Glomerular endothelial cell (primary cell): ENCODE data around the gene TGM4. TPM values are rescaled to one million over a fixed set of nuclear protein-coding genes. Genes with fewer than 3 reads are reported as not detected.

Experiments used
- DNase-seq: peaks from one replicate; pipeline ENCODE4 v3.0.0-alpha.2; 2011; ENCODE audit warnings: low read depth, low spot score; ENCODE audit errors: extremely low read depth
- total RNA-seq: library from RNA; depleted of rRNA; stranded (reverse); fragments of >200 nt; gene quantifications from 2 replicates; pipeline ENCODE4 v1.2.3, GENCODE V29; 2015

TGM4 gene
- total RNA-seq, 1 donor from 2014 or later: not detected

- peak; percentile 42 for DNase-seq
Measured at GRCh38 chr3:44913868-44914468, 39.6 kb downstream of the TGM4 start.

DNA sequence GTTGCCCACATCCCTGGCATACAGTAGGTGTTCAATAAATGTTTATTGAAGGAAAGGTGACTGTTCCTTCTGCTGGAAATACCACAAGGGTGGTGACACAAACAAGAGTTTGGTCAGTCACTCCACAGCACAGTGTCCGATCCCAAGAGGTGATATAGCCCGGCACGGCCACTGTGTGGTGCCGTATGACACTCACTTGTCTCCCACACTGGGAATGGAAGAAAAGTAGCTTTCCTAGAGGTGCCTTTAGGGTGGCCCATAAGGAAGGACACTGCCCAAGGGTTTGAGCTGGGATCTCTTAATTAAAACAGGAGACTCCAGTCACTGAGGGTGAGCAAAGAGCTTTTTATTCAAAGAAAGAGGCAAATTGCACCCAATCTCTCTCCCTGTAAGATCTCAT is 40.5 kb downstream of the TGM4 start:
- DNase-seq: no peak

DNA sequence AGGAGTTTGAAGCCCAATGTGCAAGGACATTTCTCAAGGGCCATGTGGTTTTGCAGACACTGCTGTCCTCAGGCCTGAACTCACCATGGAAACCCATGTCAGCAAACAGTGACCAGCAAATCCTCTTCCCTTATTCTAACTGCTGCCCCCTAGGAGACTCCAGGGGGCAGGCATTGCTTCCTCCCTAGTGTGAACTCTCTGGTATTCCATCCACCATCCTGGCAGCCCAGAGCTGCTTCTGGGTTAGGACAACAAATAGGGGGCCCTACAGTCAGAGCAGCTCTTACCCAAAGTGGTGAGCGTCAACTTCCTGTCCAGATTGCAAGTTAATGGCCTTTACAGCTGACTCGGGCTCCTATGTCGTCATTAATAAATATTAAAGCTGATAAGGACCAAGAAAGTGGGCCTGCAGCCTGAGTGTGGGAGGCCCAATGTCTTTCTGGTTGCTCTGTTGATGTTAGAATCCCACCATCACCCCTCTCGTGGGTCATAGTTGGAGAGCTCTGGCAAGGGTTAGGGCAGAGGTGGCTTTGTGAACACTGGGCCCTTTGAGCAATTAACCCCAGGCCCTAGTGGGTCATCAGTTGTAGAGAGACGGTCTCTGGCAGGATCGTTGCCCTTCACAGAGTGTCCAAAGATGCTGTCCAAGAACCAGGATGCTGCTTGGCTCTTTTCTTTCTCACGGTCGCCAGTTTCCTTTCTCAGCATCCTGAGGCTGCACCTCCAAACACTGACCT is 41.5 kb downstream of the TGM4 start:
- no peak for DNase-seq

GRCh38 chr3:44918087-44918486 is 43.7 kb downstream of the TGM4 start:
- DNase-seq: no peak

GRCh38 chr3:44918581-44918980 is 44.2 kb downstream of the TGM4 start:
- no peak for DNase-seq

DNA sequence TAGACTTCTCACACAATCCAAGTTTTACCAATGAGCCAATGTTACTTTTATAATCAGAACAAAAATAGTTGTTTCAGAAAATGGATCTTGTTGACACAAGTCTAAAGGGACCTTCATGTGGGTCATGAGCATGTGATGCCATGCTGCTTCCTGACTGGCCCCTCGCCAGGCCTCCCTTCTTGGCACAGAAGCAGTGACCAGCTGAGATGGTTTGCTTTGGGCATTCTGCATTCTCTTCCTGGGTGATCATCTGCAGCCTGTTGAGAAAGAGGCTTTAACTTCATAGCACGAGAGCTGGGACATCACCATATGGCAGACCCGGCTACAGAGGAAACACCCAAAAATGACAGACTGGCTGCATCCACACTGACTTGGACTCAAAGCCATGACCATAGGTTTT is 45.7 kb downstream of the TGM4 start:
- DNase-seq: no peak

DNA sequence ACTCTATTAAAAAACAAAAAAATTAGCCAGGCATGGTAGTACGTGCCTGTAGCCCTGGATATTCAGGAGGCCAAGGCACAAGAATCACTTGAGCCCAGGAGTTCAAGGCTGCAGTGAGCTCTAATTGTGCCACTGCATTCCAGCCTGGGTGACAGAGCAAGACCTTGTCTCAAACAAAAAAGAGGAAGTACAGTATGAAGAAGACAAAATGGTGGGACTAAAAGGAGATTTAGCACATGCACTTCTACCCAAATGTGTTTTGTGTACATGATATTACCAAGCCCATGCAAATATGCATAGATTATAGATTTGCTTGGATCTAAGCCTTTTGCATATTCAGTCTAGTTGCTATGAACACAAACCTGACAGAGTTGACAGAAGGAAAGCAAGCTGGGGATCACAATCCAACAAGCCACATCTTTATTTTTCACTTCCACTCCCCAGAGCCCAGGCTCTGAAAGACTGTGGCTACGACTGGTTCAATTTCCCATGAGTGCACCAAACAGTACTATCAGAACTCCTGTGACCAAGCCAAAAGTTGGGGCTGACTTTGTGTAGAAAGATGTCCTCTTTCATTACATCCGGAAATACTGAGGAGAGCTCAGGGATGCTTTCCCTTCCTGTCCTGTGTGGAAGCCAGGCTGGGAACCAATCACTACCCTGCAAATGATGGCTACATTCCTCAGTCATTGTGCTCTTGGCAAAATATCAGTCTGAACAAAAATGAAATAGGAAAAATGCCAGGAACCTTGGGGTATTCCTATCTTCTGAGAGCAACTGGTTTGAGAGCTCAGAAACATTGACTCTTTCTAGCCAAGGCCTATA is 49.4 kb downstream of the TGM4 start:
- no peak for DNase-seq

- DNase-seq: no peak
Measured at GRCh38 chr3:44924457-44925084, 50.2 kb downstream of the TGM4 start.

GRCh38 chr3:44926172-44926571 is 51.8 kb downstream of the TGM4 start:
- no peak for DNase-seq

DNA sequence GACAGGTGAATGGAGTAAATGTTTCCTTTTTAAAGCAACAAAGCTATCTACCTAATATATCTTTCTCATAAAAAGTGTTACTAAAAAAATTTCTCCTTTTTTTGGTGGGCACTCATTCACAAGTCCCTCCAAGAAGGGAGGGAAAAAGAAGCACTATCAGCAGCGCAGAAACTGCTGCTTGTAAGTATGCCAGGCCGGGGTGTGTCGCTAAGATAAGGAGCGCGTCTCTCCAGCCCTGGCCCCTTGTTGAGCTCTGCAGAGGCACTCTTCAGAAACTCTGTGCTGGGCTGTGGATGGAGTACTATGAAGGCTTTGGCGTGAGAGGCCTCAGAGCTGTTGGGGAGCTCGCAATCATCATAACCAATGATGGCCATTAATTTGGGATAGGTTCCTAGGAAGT is 52.5 kb downstream of the TGM4 start:
- no peak for DNase-seq

DNA sequence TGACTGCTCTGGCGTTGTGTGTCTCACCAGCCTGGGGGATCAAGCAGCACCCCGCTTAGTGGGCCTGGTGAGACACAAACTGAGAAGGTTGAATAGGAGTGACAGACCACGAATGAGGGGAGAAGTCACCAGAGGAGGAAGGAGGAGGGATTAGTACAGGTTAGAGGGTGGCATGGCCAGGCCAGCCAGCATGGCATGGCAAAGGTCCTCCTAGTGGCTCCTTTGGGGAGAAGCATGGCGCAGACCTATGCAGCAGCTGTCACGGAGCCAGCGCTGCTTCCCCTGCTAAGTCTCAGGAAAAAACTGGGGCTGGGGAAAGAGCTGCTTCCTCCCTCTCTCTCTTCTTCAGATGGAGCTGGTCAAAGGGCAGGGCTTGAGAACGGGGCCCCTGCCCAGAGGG is 53.0 kb downstream of the TGM4 start:
- no peak for DNase-seq

GRCh38 chr3:44929782-44930181 is 55.4 kb downstream of the TGM4 start:
- no peak for DNase-seq

GRCh38 chr3:44930911-44931310 is 56.5 kb downstream of the TGM4 start:
- no peak for DNase-seq

DNA sequence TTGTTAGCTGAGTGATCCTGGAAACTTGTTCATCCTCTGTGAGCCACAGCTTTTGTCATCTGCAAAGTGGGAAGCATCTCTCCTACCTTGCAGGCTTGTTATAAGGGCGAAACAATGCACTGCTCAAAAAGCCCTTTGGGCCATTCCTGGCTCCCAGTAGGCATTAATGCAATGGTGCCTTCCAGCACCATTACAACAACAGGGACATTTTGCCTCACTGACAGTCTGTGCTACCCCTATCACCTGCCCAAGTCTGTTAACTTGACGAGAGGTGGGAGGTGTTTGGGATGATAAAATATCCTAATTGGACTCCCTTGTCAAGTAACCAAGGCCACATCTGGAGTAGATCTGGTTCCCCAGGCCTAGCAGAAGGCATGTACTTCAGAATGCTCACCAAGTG is 57.4 kb downstream of the TGM4 start:
- DNase-seq: no peak

GRCh38 chr3:44932271-44932670 is 57.9 kb downstream of the TGM4 start:
- DNase-seq: no peak

DNA sequence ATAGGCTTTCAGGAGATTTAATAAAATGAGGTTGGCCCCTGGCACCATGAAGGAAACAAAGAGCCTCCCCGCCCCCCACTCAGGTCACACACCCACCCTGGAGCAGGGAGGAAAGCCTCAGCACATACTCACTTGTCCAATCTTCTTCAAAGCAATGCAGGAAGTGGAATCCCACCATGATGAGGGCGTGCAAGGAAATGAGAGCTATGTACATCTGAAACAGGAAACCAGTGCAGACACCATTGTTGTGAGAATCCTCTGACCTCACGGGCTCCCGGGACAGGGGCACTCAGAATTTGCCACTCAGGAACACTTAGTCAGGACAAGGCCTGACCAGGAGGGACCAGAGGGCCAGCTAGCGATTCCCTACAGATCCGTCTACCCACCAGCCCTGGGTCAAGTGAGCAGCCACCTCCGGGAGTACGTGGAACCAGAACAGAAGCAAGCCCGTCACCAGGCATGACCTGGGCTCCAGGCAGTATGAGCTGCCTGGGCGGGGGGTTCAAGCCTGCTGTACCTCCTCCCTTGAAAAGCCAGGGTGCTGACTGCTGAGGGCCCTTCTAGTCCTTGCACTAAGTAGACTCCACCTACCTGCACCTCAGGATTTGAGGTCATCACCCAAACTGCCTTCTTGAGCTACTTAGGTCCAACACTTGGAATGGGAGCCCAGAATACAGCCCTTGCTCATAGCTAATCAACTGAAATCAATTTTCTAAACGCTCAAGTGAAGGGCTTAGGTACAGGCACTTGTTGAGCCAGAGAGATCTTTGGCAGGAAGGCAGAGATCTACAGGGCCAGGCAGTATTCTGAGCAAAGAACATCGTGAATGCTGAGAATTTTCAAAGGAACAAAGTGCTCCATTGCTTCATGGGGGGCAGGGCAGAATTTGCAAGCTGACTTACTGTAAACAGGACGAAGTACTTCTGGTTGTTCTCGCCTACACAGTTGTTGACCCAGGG is 58.9 kb downstream of the TGM4 start:
- no peak for DNase-seq

GRCh38 chr3:44939581-44940036 is 65.2 kb downstream of the TGM4 start:
- no peak for DNase-seq

DNA sequence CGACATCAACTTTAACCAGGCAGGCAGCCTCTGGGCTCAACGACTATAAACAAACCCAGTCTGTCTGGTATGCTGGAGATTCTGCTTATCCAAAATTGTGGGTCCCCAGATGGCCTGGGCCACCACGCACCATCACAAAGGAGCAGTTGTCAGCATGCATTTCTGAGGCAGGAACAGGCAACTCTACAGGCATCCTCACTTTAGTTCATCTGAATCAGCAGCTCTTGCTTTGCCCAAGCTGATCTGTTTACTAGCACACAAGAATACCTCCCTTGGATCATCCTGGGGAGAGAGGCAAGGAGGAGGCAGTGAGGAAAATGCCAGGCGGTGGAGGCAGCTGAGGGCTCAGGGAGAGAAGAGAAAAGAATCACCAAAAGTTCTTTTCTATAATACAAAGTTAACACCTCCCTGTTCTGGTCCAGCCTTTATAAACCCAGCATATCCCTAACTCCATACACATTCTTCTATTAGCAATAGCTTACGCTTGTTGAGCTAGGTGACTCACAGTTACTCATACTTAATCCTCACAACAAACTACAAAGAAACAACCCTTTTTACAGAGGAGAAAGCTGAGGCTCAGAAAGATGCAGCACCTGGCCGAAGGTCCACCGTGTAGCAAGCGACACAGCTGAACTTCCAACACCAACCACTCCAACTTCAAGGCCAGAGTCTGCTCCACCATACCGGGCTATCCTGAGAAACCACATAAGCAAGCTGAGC is 68.0 kb downstream of the TGM4 start:
- DNase-seq: no peak

GRCh38 chr3:44948239-44948638 is 73.8 kb downstream of the TGM4 start:
- DNase-seq: no peak
